Activated T-cell treated with anti-CD3 and anti-CD28 coated beads, Interleukin-2, amount 50 U/mL, for 72 hours (primary cell): ENCODE results near the gene PROSER3. TPM values are rescaled to one million over a fixed set of nuclear protein-coding genes. Genes with fewer than 3 reads are reported as not detected.
A peak's percentile ranks its signal among the peaks of the same experiment; 100 is the strongest.

Experiments
- ATAC-seq, 2 donors: fragments of 150-1000 bp; cut with Tn5 transposase; replicated peaks in 1 of 2; 2 replicates each; pipeline ENCODE4 v1.10.0; 2021; ENCODE audit warnings: moderate library complexity in 2 of 2, mild to moderate bottlenecking in 1 of 2
- DNase-seq, 2 donors: peaks; one replicate each; pipeline ENCODE4 v3.0.0; 2021 to 2022; ENCODE audit warnings: mixed read lengths in 1 of 2
- H3K27ac Mint-ChIP-seq: one replicate; pipeline ENCODE4 v1.8.0; 2022; ENCODE audit warnings: mild to moderate bottlenecking, moderate library complexity, mixed read lengths
- H3K27me3 Mint-ChIP-seq: one replicate; pipeline ENCODE4 v1.8.0; 2022; ENCODE audit warnings: low read depth, mixed read lengths
- H3K36me3 Mint-ChIP-seq, 2 donors: one replicate each; pipeline ENCODE4 v1.8.0; 2022; ENCODE audit warnings: mixed read lengths in 2 of 2, mild to moderate bottlenecking in 1 of 2; ENCODE audit not compliant: insufficient read depth in 2 of 2
- H3K4me1 Mint-ChIP-seq: one replicate; pipeline ENCODE4 v1.8.0; 2022; ENCODE audit warnings: low read depth, mixed read lengths
- H3K4me3 Mint-ChIP-seq, 2 donors: one replicate each; pipeline ENCODE4 v1.8.0; 2022; ENCODE audit warnings: mild to moderate bottlenecking in 2 of 2, mixed read lengths in 2 of 2, moderate library complexity in 2 of 2
- H3K9me3 Mint-ChIP-seq, 2 donors: one replicate each; pipeline ENCODE4 v1.8.0; 2022; ENCODE audit warnings: mixed read lengths in 2 of 2
- total RNA-seq, 2 donors: library from RNA; stranded (reverse); gene quantifications; one replicate each; pipeline ENCODE4 v1.2.3, GENCODE V29; 2022

PROSER3 gene
- total RNA-seq, 2 donors from 2014 or later = 38.9 to 47.8 TPM

DNA sequence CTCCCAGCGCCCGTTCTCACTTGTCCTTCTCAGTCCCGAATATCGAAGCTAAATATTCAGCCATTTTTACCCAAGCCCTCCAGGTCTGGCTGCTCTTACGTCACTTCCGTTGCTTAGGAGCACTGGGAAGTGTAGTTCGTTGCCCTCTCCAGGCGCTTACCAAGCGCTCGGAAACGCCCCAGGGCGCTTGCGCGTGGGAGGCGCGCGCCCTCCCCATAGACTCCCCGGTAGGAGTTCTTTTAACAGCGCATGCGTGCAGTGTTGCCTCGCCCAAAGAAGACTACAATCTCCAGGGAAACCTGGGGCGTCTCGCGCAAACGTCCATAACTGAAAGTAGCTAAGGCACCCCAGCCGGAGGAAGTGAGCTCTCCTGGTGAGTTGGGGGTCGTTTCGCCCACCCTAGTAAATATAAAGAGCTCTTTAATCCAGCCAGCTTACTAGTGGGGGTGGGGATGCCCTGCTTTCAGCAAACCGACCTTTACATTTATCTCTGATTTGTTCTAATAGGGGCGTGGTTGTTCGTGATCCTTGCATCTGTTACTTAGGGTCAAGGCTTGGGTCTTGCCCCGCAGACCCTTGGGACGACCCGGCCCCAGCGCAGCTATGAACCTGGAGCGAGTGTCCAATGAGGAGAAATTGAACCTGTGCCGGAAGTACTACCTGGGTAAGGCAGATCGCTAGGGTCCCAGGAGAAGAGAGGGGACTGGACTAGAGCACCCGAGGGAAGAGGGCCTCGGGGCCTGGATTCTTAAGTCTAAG, 12.5 kb upstream of the PROSER3 start, which contains the start of the genes PSENEN and U2AF1L4:
PSENEN (plus strand) TSS at position 324 of the 759 bp plus-strand sequence; CDS start at position 604, 280 bp downstream.
U2AF1L4 (minus strand) TSS at position 91 of the 759 bp plus-strand sequence; CDS start at position 64, 27 bp downstream.
- DNase-seq = peak; percentile 96
- Mint-ChIP-seq H3K36me3 (peaks cover 6 to 12% of the 10 kb centered on the region in 2 donors), H3K27me3 (no peaks in the 10 kb centered on the region), H3K9me3 (no peaks in the 10 kb centered on the region), H3K27ac (peak within 1 kb of the TSS; percentile 95), H3K4me1 (peaks cover 68% of the 10 kb centered on the region), H3K4me3 (peak within 1 kb of the TSS; percentile 91 to 95)
- ATAC-seq = peak; percentile 55 to 56

DNA sequence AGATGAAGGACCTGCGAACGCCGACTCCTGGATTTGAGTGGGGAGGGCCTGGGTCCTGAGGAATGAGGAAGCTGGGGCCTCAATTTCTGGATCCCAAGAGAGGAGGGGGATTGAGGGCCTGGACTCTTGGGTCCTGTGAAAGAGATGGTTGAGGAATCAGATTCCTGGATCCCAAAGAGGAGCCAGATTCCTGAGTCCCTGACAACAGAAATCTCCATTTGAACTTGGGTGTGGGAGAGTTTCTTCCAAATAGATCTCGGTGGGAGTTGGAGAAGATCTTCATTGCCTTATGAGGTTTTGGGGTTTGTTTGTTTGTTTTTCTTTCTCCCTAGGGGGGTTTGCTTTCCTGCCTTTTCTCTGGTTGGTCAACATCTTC, 11.9 kb upstream of the PROSER3 start:
- H3K4me1 Mint-ChIP-seq = peaks cover 68% of the 10 kb centered on the region
- peak overlapping the region; percentile 91 to 95 for H3K4me3 Mint-ChIP-seq

GRCh38 chr19:35746531-35746930, 11.4 kb upstream of the PROSER3 start:
- Mint-ChIP-seq H3K4me1 (peaks cover 68% of the 10 kb centered on the region), H3K4me3 (peak overlapping the region; percentile 91 to 95), H3K27ac (peak overlapping the region; percentile 87), H3K36me3 (peaks cover 5 to 12% of the 10 kb centered on the region in 2 donors), H3K9me3 (no peaks in the 10 kb centered on the region), H3K27me3 (no peaks in the 10 kb centered on the region)
- ATAC-seq (no peak), DNase-seq (no peak)

More for the DNA sequence above, 11.9 kb upstream of the PROSER3 start:
- H3K27me3 Mint-ChIP-seq = no peaks in the 10 kb centered on the region
- ATAC-seq = no peak
- no peak for DNase-seq
- H3K27ac Mint-ChIP-seq = peak overlapping the region; percentile 95
- no peaks in the 10 kb centered on the region for H3K9me3 Mint-ChIP-seq
- peaks cover 5 to 12% of the 10 kb centered on the region in 2 donors for H3K36me3 Mint-ChIP-seq

DNA sequence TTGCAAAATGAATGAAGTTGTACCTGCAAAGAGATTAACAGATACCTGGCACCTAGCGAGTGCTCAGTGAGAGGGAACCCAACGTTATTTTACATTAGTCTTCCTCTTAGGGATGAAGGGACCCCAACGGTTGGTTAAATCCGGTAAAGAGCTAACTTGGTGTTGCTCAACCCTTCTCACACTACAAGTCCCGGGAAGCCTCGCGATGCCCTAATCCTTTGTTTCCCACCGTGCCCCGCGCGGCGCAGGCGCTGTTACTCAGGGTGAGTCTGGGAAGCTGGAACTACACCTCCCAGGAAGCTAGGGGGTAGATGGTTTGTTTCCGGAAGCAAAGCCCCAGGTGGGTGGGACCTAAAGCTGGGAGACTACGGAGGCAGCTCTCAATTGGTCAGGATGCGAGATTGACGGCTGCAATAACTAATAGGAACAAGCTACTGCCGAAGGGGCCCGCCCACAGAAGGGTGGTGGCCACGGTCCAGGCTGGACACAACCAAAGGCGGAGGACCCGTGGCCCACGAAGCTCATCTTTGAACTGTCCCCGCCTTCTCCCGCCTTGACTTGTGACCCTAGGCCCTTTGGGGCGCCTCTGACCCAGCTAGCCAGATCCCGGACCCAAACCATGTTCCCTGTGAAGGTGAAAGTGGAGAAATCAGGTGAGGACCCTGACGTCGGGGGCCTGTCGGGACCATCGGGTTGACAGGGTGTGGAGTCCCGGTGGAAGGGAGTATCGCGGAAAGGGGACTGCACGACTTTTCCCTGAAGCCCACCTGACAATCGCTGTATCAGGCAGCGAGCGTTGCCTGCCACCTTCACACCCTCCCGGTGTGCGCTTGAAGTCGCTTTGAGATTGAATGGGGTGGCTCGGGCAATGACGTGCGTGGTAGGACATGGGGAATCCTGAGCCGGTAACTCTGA, 9.6 kb upstream of the PROSER3 start, which contains the start of gene LIN37:
LIN37 (plus strand) TSS at position 471 of the 915 bp plus-strand sequence; CDS start at position 620, 149 bp downstream.
- no peaks in the 10 kb centered on the region for H3K27me3 Mint-ChIP-seq
- no peaks in the 10 kb centered on the region for H3K36me3 Mint-ChIP-seq
- DNase-seq = peak; percentile 99
- peak within 1 kb of the TSS; percentile 98 for H3K4me3 Mint-ChIP-seq
- H3K27ac Mint-ChIP-seq = peak within 1 kb of the TSS; percentile 88
- ATAC-seq = peak; percentile 75 to 77
- H3K9me3 Mint-ChIP-seq = no peaks in the 10 kb centered on the region
- H3K4me1 Mint-ChIP-seq = peaks cover 54% of the 10 kb centered on the region

DNA sequence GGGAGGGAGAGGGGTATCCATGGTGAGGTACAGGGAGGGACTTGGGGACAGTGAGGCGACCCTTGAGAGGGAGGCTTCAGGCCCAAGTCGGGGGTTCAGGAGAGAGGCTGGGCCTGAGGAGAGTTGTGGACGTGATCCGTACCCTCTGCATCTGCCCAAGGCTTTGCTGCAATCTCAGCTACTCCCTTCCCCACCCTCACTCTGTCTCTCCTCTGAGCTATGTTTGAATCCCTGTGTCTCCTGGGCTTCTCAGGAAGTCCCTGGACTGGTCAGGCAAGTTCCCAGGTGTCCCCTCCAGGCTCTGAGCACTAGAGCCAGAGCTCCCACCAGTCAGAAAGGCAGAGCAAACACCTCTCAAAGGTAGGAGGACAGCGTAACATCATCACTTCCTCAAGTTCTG, 7.8 kb upstream of the PROSER3 start:
- Mint-ChIP-seq H3K27ac (no peak overlapping the region), H3K4me1 (peaks cover 47% of the 10 kb centered on the region), H3K4me3 (peak overlapping the region; percentile 45 to 51), H3K9me3 (no peaks in the 10 kb centered on the region), H3K27me3 (no peaks in the 10 kb centered on the region), H3K36me3 (peaks cover 0 to 3% of the 10 kb centered on the region in 2 donors)
- no peak for DNase-seq
- ATAC-seq = no peak

GRCh38 chr19:35751839-35752745, 5.9 kb upstream of the PROSER3 start:
- Mint-ChIP-seq H3K4me3 (no peak overlapping the region), H3K4me1 (peaks cover 45% of the 10 kb centered on the region), H3K27me3 (peaks cover 6% of the 10 kb centered on the region), H3K36me3 (peaks cover 0 to 5% of the 10 kb centered on the region in 2 donors), H3K27ac (no peak overlapping the region), H3K9me3 (no peaks in the 10 kb centered on the region)
- ATAC-seq (no peak), DNase-seq (no peak)

- ATAC-seq = no peak
- DNase-seq = no peak
- H3K36me3 Mint-ChIP-seq = peaks cover 0 to 5% of the 10 kb centered on the region in 2 donors
- no peak overlapping the region for H3K27ac Mint-ChIP-seq
- peaks cover 6% of the 10 kb centered on the region for H3K27me3 Mint-ChIP-seq
- no peak overlapping the region for H3K4me3 Mint-ChIP-seq
- H3K9me3 Mint-ChIP-seq = no peaks in the 10 kb centered on the region
- peaks cover 39% of the 10 kb centered on the region for H3K4me1 Mint-ChIP-seq
Measured at GRCh38 chr19:35752746-35753350, 5.1 kb upstream of the PROSER3 start.

DNA sequence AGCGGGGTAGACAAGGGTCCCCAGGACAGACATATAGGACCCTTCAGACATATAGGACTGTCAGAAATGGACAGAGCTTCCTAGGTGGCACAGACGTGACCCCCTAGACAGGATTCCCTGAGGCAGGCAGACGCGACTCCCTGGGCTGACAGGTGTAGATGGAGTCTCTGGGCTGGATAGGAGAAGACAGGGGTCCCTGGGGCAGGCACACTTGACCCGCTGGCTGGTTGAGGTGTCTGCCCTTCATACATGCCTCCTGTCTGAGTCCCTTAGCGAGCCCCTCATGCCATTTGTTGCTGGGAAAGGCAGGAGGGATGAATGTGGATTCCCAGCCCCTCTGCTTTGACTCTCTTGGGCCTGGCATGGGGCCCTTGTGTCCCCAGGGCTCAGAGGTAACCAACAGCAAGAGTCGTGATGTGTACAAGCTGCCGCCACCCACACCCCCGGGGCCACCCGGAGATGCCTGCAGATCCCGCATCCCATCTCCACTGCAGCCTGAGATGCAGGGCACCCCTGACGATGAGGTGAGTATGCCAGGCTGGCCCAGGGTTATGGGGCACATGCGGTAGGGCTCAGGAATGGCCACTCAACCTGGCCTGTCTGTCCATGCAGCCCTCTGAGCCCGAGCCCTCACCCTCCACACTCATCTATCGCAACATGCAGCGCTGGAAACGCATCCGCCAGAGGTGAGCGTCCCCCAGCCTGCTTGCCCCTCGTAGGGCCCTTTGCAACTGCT, 4.2 kb upstream of the PROSER3 start:
- Mint-ChIP-seq H3K4me3 (no peak overlapping the region), H3K36me3 (peaks cover 0 to 5% of the 10 kb centered on the region in 2 donors), H3K9me3 (no peaks in the 10 kb centered on the region), H3K27ac (no peak overlapping the region), H3K4me1 (peaks cover 40% of the 10 kb centered on the region), H3K27me3 (peaks cover 6% of the 10 kb centered on the region)
- DNase-seq (no peak), ATAC-seq (no peak)

DNA sequence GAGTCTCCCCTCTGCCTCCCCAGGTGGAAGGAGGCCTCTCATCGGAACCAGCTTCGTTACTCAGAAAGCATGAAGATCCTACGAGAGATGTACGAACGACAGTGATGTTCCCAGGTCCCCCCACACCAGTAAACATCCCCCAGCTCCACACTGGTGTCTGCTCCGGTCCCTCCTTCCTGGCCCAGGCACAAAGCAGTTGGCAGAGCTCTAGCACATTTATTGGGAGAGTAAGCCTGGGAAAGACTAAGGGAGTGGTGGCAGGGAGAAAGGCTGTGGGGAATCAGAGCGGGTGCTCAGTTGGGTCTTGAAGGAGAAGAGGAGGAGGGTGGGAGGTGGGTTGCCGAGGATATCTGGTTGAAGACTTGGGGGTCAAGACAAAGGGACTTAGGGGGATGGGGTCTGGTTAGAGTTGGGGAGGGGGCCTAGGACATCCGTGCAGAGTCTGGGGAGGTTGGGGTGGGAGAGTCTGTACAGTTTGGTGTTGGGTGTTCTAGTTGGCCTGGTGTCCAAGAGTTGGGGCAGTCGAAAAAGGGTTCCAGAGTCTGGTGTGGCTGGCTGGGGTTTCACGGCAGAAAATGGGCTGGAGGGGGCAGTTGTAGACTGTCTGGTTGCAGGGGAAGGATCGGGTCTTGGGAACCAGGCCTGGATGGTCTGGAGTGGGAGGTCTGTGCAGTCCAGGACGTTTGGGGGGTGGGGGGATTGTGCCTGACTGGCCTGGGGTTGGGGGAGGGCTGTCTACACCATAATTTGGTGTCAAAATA, 3.4 kb upstream of the PROSER3 start:
- DNase-seq = no peak
- no peaks in the 10 kb centered on the region for H3K9me3 Mint-ChIP-seq
- peaks cover 6% of the 10 kb centered on the region for H3K27me3 Mint-ChIP-seq
- H3K4me1 Mint-ChIP-seq = peaks cover 41% of the 10 kb centered on the region
- no peak overlapping the region for H3K4me3 Mint-ChIP-seq
- no peak for ATAC-seq
- H3K36me3 Mint-ChIP-seq = peaks cover 0 to 5% of the 10 kb centered on the region in 2 donors
- no peak overlapping the region for H3K27ac Mint-ChIP-seq

DNA sequence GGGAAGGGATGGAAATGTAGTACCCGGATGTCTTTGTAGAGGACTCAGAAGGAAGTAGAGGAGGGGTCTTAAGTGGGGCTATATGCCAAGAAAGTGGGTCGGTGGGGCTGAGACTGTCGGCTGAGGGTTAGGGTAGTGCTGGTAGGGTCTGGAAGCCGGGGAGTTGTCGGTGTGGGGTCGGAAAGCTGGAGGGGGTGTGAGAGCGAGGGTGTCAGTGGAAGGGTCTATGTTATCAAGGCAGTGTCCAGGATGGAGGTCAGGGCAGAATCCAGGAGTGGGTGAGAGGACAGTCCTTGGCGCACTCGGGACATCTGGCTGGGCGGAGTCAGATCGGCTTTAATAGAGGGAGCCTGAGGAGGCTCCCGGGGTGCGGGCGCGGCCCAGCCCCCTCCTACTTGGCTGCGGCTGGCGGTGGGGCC, 2.8 kb upstream of the PROSER3 start:
- peaks cover 6% of the 10 kb centered on the region for H3K27me3 Mint-ChIP-seq
- peaks cover 41% of the 10 kb centered on the region for H3K4me1 Mint-ChIP-seq
- no peak overlapping the region for H3K27ac Mint-ChIP-seq
- ATAC-seq = no peak
- DNase-seq = no peak
- peak overlapping the region; percentile 33 to 58 for H3K4me3 Mint-ChIP-seq
- H3K9me3 Mint-ChIP-seq = no peaks in the 10 kb centered on the region
- H3K36me3 Mint-ChIP-seq = peaks cover 0 to 7% of the 10 kb centered on the region in 2 donors
